NB4 (cell line): Measurements from ENCODE around the gene KLF17.

Experiments used
- POLR2A ChIP-seq: IDR thresholded peaks from 2 replicates; pipeline ENCODE4 v1.6.1; 2011; ENCODE audit warnings: mild to moderate bottlenecking; ENCODE audit not compliant: insufficient read length; ENCODE audit errors: extremely low read depth
- TF ChIP-seq, protein P1 (sequence below): IDR thresholded peaks from one replicate; pipeline ENCODE4 v1.5.1; 2012; ENCODE audit warnings: low read depth, low read length

DNA sequence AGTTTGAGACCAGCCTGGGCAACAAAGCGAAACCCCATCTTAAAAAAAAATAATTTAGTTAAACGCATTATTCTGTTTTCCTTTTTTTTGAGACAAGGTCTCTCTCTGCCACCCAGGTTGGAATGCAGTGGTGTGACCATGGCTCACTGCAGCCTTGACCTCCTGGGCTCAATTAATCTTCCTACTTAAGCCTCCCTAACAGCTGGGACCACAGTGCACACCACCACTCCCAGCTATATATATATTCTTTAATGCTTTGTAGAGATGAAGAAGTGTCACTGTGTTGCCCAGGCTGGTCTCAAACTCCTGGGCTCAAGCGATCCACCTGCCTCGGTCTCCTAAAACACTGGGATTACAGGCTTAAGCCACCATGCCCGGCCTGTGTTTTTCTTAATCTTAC, 7.7 kb upstream of the KLF17 start:
- TF ChIP-seq, protein P1, sequence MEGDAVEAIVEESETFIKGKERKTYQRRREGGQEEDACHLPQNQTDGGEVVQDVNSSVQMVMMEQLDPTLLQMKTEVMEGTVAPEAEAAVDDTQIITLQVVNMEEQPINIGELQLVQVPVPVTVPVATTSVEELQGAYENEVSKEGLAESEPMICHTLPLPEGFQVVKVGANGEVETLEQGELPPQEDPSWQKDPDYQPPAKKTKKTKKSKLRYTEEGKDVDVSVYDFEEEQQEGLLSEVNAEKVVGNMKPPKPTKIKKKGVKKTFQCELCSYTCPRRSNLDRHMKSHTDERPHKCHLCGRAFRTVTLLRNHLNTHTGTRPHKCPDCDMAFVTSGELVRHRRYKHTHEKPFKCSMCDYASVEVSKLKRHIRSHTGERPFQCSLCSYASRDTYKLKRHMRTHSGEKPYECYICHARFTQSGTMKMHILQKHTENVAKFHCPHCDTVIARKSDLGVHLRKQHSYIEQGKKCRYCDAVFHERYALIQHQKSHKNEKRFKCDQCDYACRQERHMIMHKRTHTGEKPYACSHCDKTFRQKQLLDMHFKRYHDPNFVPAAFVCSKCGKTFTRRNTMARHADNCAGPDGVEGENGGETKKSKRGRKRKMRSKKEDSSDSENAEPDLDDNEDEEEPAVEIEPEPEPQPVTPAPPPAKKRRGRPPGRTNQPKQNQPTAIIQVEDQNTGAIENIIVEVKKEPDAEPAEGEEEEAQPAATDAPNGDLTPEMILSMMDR, result no peak
- TF ChIP-seq POLR2A, result no peak
